HUES48 (cell line): ENCODE measurements around the gene PHACTR3.

Experiments used
- H3K27ac ChIP-seq: one replicate; pipeline ENCODE4 v1.7.0; 2013; ENCODE audit warnings: low read depth, low read length, inconsistent platforms
- H3K27me3 ChIP-seq: 2 replicates; pipeline ENCODE4 v1.6.1; 2013; ENCODE audit warnings: mild to moderate bottlenecking, low read length; ENCODE audit not compliant: control insufficient read depth, insufficient read depth
- H3K36me3 ChIP-seq: 2 replicates; pipeline ENCODE4 v1.6.1; 2013; ENCODE audit warnings: low read length; ENCODE audit not compliant: control insufficient read depth, insufficient read depth
- H3K4me1 ChIP-seq: 2 replicates; pipeline ENCODE4 v1.6.1; 2013; ENCODE audit warnings: mild to moderate bottlenecking, low read length; ENCODE audit not compliant: control insufficient read depth, insufficient read depth
- H3K4me3 ChIP-seq: 2 replicates; pipeline ENCODE4 v1.5.1; 2013; ENCODE audit warnings: mild to moderate bottlenecking, low read depth, low read length
- H3K9ac ChIP-seq: 2 replicates; pipeline ENCODE4 v1.6.1; 2013; ENCODE audit warnings: mild to moderate bottlenecking, low read depth, low read length, moderate library complexity
- H3K9me3 ChIP-seq: 2 replicates; pipeline ENCODE4 v1.6.1; 2013; ENCODE audit warnings: low read length; ENCODE audit not compliant: control insufficient read depth, insufficient read depth

The PHACTR3 gene

GRCh38 chr20:59666586-59666985 lies 62.2 kb downstream of the PHACTR3 start:
- Histone ChIP-seq H3K27ac (no peak overlapping the region), H3K4me3 (no peak overlapping the region), H3K36me3 (no peaks in the 10 kb centered on the region), H3K9ac (no peak overlapping the region), H3K9me3 (peaks cover 24% of the 10 kb centered on the region), H3K4me1 (no peaks in the 10 kb centered on the region), H3K27me3 (no peaks in the 10 kb centered on the region)

GRCh38 chr20:59667131-59667530 lies 62.8 kb downstream of the PHACTR3 start:
- no peak overlapping the region for H3K27ac ChIP-seq
- H3K9me3 ChIP-seq = peaks cover 28% of the 10 kb centered on the region
- H3K27me3 ChIP-seq = no peaks in the 10 kb centered on the region
- H3K4me3 ChIP-seq = no peak overlapping the region
- H3K36me3 ChIP-seq = no peaks in the 10 kb centered on the region
- H3K4me1 ChIP-seq = no peaks in the 10 kb centered on the region
- no peak overlapping the region for H3K9ac ChIP-seq

- H3K36me3 ChIP-seq = no peaks in the 10 kb centered on the region
- peaks cover 30% of the 10 kb centered on the region for H3K9me3 ChIP-seq
- no peaks in the 10 kb centered on the region for H3K27me3 ChIP-seq
- H3K9ac ChIP-seq = no peak overlapping the region
- no peaks in the 10 kb centered on the region for H3K4me1 ChIP-seq
- H3K4me3 ChIP-seq = no peak overlapping the region
- H3K27ac ChIP-seq = no peak overlapping the region
Observed at GRCh38 chr20:59667981-59668515, 63.7 kb downstream of the PHACTR3 start.

GRCh38 chr20:59668926-59669850 lies 64.8 kb downstream of the PHACTR3 start:
- H3K27ac ChIP-seq = no peak overlapping the region
- peaks cover 30% of the 10 kb centered on the region for H3K9me3 ChIP-seq
- no peak overlapping the region for H3K9ac ChIP-seq
- no peaks in the 10 kb centered on the region for H3K4me1 ChIP-seq
- H3K36me3 ChIP-seq = no peaks in the 10 kb centered on the region
- H3K27me3 ChIP-seq = no peaks in the 10 kb centered on the region
- no peak overlapping the region for H3K4me3 ChIP-seq

GRCh38 chr20:59670786-59671492 lies 66.6 kb downstream of the PHACTR3 start:
- H3K4me3 ChIP-seq = no peak overlapping the region
- no peaks in the 10 kb centered on the region for H3K27me3 ChIP-seq
- H3K9ac ChIP-seq = no peak overlapping the region
- no peaks in the 10 kb centered on the region for H3K36me3 ChIP-seq
- peaks cover 20% of the 10 kb centered on the region for H3K9me3 ChIP-seq
- H3K4me1 ChIP-seq = no peaks in the 10 kb centered on the region
- H3K27ac ChIP-seq = no peak overlapping the region

GRCh38 chr20:59671661-59672471 lies 67.5 kb downstream of the PHACTR3 start:
- no peak overlapping the region for H3K27ac ChIP-seq
- H3K4me3 ChIP-seq = no peak overlapping the region
- H3K27me3 ChIP-seq = no peaks in the 10 kb centered on the region
- H3K4me1 ChIP-seq = no peaks in the 10 kb centered on the region
- H3K36me3 ChIP-seq = no peaks in the 10 kb centered on the region
- H3K9me3 ChIP-seq = peaks cover 17% of the 10 kb centered on the region
- H3K9ac ChIP-seq = no peak overlapping the region

GRCh38 chr20:59672576-59672975 lies 68.2 kb downstream of the PHACTR3 start:
- Histone ChIP-seq H3K9me3 (peaks cover 17% of the 10 kb centered on the region), H3K4me3 (no peak overlapping the region), H3K4me1 (no peaks in the 10 kb centered on the region), H3K27me3 (no peaks in the 10 kb centered on the region), H3K36me3 (no peaks in the 10 kb centered on the region), H3K27ac (no peak overlapping the region), H3K9ac (no peak overlapping the region)

GRCh38 chr20:59673288-59673997 lies 69.1 kb downstream of the PHACTR3 start:
- H3K27me3 ChIP-seq = no peaks in the 10 kb centered on the region
- H3K27ac ChIP-seq = no peak overlapping the region
- no peak overlapping the region for H3K4me3 ChIP-seq
- peaks cover 13% of the 10 kb centered on the region for H3K9me3 ChIP-seq
- no peak overlapping the region for H3K9ac ChIP-seq
- H3K4me1 ChIP-seq = no peaks in the 10 kb centered on the region
- H3K36me3 ChIP-seq = no peaks in the 10 kb centered on the region

GRCh38 chr20:59673998-59674445 lies 69.7 kb downstream of the PHACTR3 start:
- no peak overlapping the region for H3K4me3 ChIP-seq
- peaks cover 13% of the 10 kb centered on the region for H3K9me3 ChIP-seq
- no peak overlapping the region for H3K9ac ChIP-seq
- H3K36me3 ChIP-seq = no peaks in the 10 kb centered on the region
- no peak overlapping the region for H3K27ac ChIP-seq
- no peaks in the 10 kb centered on the region for H3K27me3 ChIP-seq
- no peaks in the 10 kb centered on the region for H3K4me1 ChIP-seq
